HCT116 (cell line): ENCODE measurements around the gene TRPM3. TPM values are rescaled to one million over a fixed set of nuclear protein-coding genes. Genes with fewer than 3 reads are reported as not detected.

Experiments used
- ATAC-seq: fragments of 200-7000 bp; cut with Tn5 transposase; 2 replicates; pipeline ENCODE4 v1.9.1; 2020; ENCODE audit warnings: mild to moderate bottlenecking, moderate library complexity
- BruUV-seq: library from RNA; stranded (reverse); fragments of 400-500 nt; replicated peaks from 2 replicates; lab custom pipeline; 2021; lab: Mats Ljungman, UMichigan
- CTCF ChIA-PET: fragments of 300-600 bp; sonication (Branson Sonifier 250); formaldehyde crosslinking; loops from one replicate; lab custom pipeline; 2021; ENCODE audit warnings: antibody characterized with exemption; lab: Charles Lee
- POLR2A ChIA-PET: fragments of 300-600, 350-600 bp; sonication (Branson Sonifier 250); formaldehyde crosslinking; loops from one replicate; lab custom pipeline; 2021; ENCODE audit warnings: antibody characterized with exemption; lab: Charles Lee
- RAD21 ChIA-PET, 2 experiments: fragments of 300-600 bp; sonication (Branson Sonifier 250); formaldehyde crosslinking; loops; one replicate each; lab custom pipeline; 2023; ENCODE audit warnings: low total read pairs in 2 of 2; ENCODE audit not compliant: uncharacterized antibody in 2 of 2, unreplicated experiment in 2 of 2, low non-redundant PET in 1 of 2; lab: Charles Lee
- DNase-seq: peaks from one replicate; pipeline ENCODE4 v3.0.0-alpha.2; 2010; ENCODE audit warnings: low read depth, low spot score
- H2AFZ ChIP-seq: fragments of 200-600 bp; shearing (Covaris generic), sonication (generic); 2 replicates; pipeline ENCODE4 v1.6.1; 2017; ENCODE audit warnings: low read depth, mixed run types, mixed read lengths, antibody characterized with exemption, low read length; ENCODE audit not compliant: poor library complexity, severe bottlenecking
- H3K27ac ChIP-seq: 2 replicates; pipeline ENCODE4 v1.5.1; 2012; ENCODE audit warnings: low read depth, low read length
- H3K27me3 ChIP-seq: fragments of 200-600 bp; sonication (generic); 2 replicates; pipeline ENCODE4 v1.6.1; 2016; ENCODE audit warnings: mixed run types, low read length, mixed read lengths; ENCODE audit not compliant: insufficient read depth
- H3K36me3 ChIP-seq, 2 experiments: fragments of 200-500 bp in 1 of 2; fragments of 200-600 bp in 1 of 2; sonication (Bioruptor generic) in 1 of 2; sonication (generic) in 1 of 2; 2 replicates each; pipeline versions ENCODE4 v1.5.1 to v1.6.1; 2014 to 2016; ENCODE audit warnings: low read length in 2 of 2, inconsistent platforms in 1 of 2, mixed read lengths in 1 of 2, mixed run types in 1 of 2; ENCODE audit not compliant: insufficient read depth in 2 of 2, control insufficient read depth in 1 of 2
- H3K4me1 ChIP-seq, 2 experiments: fragments of 200-600 bp in 1 of 2; sonication (generic) in 1 of 2; 2 replicates each; pipeline versions ENCODE4 v1.5.1 to v1.6.1; 2012 to 2017; ENCODE audit warnings: low read length in 2 of 2, inconsistent platforms in 1 of 2, mild to moderate bottlenecking in 1 of 2, mixed read lengths in 1 of 2, mixed run types in 1 of 2, moderate library complexity in 1 of 2; ENCODE audit not compliant: insufficient read depth in 2 of 2, control insufficient read depth in 1 of 2
- H3K4me2 ChIP-seq: fragments of 200-600 bp; sonication (generic); 2 replicates; pipeline ENCODE4 v1.6.1; 2017; ENCODE audit warnings: mixed run types, low read length, mixed read lengths
- H3K4me3 ChIP-seq, 2 experiments: fragments of 200-600 bp in 1 of 2; sonication (generic) in 1 of 2; replicated peaks in 1 of 2; 2 replicates each; pipeline ENCODE4 v1.5.1; 2011 to 2016; ENCODE audit warnings: low read length in 2 of 2, control low read depth in 1 of 2, low read depth in 1 of 2, mild to moderate bottlenecking in 1 of 2, mixed read lengths in 1 of 2, mixed run types in 1 of 2
- H3K79me2 ChIP-seq: fragments of 200-600 bp; sonication (generic); 2 replicates; pipeline ENCODE4 v1.6.1; 2017; ENCODE audit warnings: mild to moderate bottlenecking, mixed run types, low read length, moderate library complexity, mixed read lengths; ENCODE audit not compliant: insufficient read depth
- H3K9ac ChIP-seq: fragments of 200-600 bp; sonication (generic); 2 replicates; pipeline ENCODE4 v1.6.1; 2016; ENCODE audit warnings: low read length, mixed read lengths
- H3K9me2 ChIP-seq: fragments of 200-600 bp; sonication (generic), shearing (Covaris generic); 2 replicates; pipeline ENCODE4 v1.6.1; 2017; ENCODE audit warnings: mixed run types, mild to moderate bottlenecking, moderate library complexity; ENCODE audit not compliant: insufficient read depth
- H3K9me3 ChIP-seq, 2 experiments: fragments of 200-500 bp in 1 of 2; fragments of 200-600 bp in 1 of 2; sonication (Bioruptor generic) in 1 of 2; sonication (generic) in 1 of 2; 2 replicates each; pipeline ENCODE4 v1.6.1; 2014 to 2017; ENCODE audit warnings: low read length in 2 of 2, mixed read lengths in 2 of 2, inconsistent platforms in 1 of 2, low read depth in 1 of 2, mild to moderate bottlenecking in 1 of 2, mixed run types in 1 of 2, moderate library complexity in 1 of 2; ENCODE audit not compliant: control insufficient read depth in 1 of 2, insufficient read depth in 1 of 2
- H4K20me1 ChIP-seq: fragments of 200-600 bp; sonication (generic), shearing (Covaris generic); 2 replicates; pipeline ENCODE4 v1.6.1; 2017; ENCODE audit warnings: mixed run types, mild to moderate bottlenecking, moderate library complexity; ENCODE audit not compliant: insufficient read depth
- CBX3 ChIP-seq: IDR thresholded peaks from 2 replicates; pipeline ENCODE4 v1.6.1; 2012; ENCODE audit warnings: low read depth
- EGR1 ChIP-seq: IDR thresholded peaks from 2 replicates; pipeline ENCODE4 v1.6.1; 2012; ENCODE audit warnings: low read depth
- EZH2 ChIP-seq: fragments of 200-600 bp; sonication (generic); IDR thresholded peaks from 2 replicates; pipeline ENCODE4 v1.6.1; 2017; ENCODE audit warnings: antibody characterized with exemption, mixed run types
- EZH2phosphoT487 ChIP-seq: fragments of 200-600 bp; IDR thresholded peaks from 2 replicates; pipeline ENCODE4 v1.6.1; 2018; ENCODE audit warnings: antibody characterized with exemption, borderline replicate concordance
- FOSL1 ChIP-seq: IDR thresholded peaks from 2 replicates; pipeline ENCODE4 v1.6.1; 2012; ENCODE audit warnings: low read depth
- JUND ChIP-seq: IDR thresholded peaks from 2 replicates; pipeline ENCODE4 v1.6.1; 2012
- POLR2A ChIP-seq: IDR thresholded peaks from 2 replicates; pipeline ENCODE4 v1.7.0; 2011; ENCODE audit warnings: borderline replicate concordance; ENCODE audit not compliant: insufficient read depth, insufficient read length; ENCODE audit errors: extremely low read depth
- POLR2AphosphoS5 ChIP-seq: IDR thresholded peaks from 2 replicates; pipeline ENCODE4 v1.6.1; 2011; ENCODE audit warnings: mild to moderate bottlenecking, low read depth, low read length, moderate library complexity
- RAD21 ChIP-seq: IDR thresholded peaks from 2 replicates; pipeline ENCODE4 v1.6.1; 2012; ENCODE audit warnings: low read depth, mild to moderate bottlenecking
- SIN3A ChIP-seq: IDR thresholded peaks from 2 replicates; pipeline ENCODE4 v1.6.1; 2012; ENCODE audit warnings: low read depth
- SP1 ChIP-seq: IDR thresholded peaks from 2 replicates; pipeline ENCODE4 v1.6.1; 2012; ENCODE audit warnings: low read depth
- SRF ChIP-seq: IDR thresholded peaks from 2 replicates; pipeline ENCODE4 v1.6.1; 2012; ENCODE audit warnings: low read depth
- YY1 ChIP-seq: IDR thresholded peaks from 2 replicates; pipeline ENCODE4 v1.6.1; 2011; ENCODE audit warnings: low read length, low read depth, moderate library complexity, mild to moderate bottlenecking; ENCODE audit not compliant: insufficient replicate concordance; ENCODE audit errors: extremely low read depth
- ZFX ChIP-seq: fragments of 450-650 bp; IDR thresholded peaks from 2 replicates; pipeline ENCODE4 v1.6.1; 2017
- ZNF274 ChIP-seq: fragments of 200-500 bp; sonication (Bioruptor generic); IDR thresholded peaks from 2 replicates; pipeline ENCODE4 v1.6.1; 2014; ENCODE audit warnings: mild to moderate bottlenecking, low read depth, low read length, inconsistent platforms
- intact Hi-C: fragments of 100-400 bp; cut with micrococcal nuclease; formaldehyde crosslinking; loops from 2 replicates; pipeline ENCODE4 v1.10.0; 2022
- total RNA-seq: library from RNA; stranded (reverse); gene quantifications from one replicate; pipeline ENCODE4 v1.2.1, GENCODE V29; 2021; ENCODE audit not compliant: unreplicated experiment
- TF ChIP-seq, protein P1 (sequence below), 3 experiments: fragments of 200-600 bp in 1 of 3; sonication (generic) in 1 of 3; IDR thresholded peaks in 2 of 3; conservative IDR thresholded peaks in 1 of 3; 2 replicates each; pipeline ENCODE4 v1.5.1; 2012 to 2017; ENCODE audit warnings: low read depth in 2 of 3, low read length in 2 of 3, antibody characterized with exemption in 1 of 3, borderline replicate concordance in 1 of 3, control low read depth in 1 of 3, mild to moderate bottlenecking in 1 of 3, mixed read lengths in 1 of 3, mixed run types in 1 of 3, moderate library complexity in 1 of 3; ENCODE audit not compliant: insufficient read depth in 1 of 3
- TF ChIP-seq, protein P2 (sequence below): IDR thresholded peaks from 2 replicates; pipeline ENCODE4 v1.6.1; 2012

The TRPM3 gene
- total RNA-seq, 1 experiment from 2014 or later: not detected

DNA sequence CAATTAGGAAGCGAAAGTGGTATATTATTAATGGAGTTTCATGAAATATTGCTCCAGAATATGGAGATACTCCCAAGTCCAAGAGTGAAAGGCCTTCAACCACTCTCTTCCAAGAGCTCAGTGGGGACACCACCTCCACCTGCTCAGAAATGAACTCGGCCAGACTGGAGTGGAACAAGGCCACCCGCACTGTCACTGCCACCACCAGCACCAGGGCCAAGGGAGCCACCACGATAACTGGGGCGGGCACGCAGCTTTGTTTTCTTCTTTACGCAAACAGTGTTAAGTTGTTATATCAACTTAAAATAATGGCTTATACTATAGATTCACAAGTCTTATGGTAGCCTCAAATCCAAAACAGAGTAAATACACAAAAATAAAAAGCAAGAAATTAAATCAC, 204.1 kb downstream of the TRPM3 start:
- no peak overlapping the region for H3K9ac ChIP-seq
- H3K9me2 ChIP-seq: no peaks in the 10 kb centered on the region
- no peaks in the 10 kb centered on the region for H4K20me1 ChIP-seq
- H3K36me3 ChIP-seq: no peaks in the 10 kb centered on the region
- ChIA-PET RAD21 (no interaction called here), POLR2A (no interaction called here), CTCF (no interaction called here)
- H3K4me1 ChIP-seq: no peaks in the 10 kb centered on the region
- no peak for DNase-seq
- H2AFZ ChIP-seq: no peak overlapping the region
- peaks cover 17% of the 10 kb centered on the region for H3K27me3 ChIP-seq
- H3K4me3 ChIP-seq: no peak overlapping the region
- ATAC-seq: no peak
- TF ChIP-seq CBX3: no peak
- TF ChIP-seq JUND: no peak
- no peak for TF ChIP-seq FOSL1
- no peak for TF ChIP-seq ZFX
- TF ChIP-seq, protein P1, sequence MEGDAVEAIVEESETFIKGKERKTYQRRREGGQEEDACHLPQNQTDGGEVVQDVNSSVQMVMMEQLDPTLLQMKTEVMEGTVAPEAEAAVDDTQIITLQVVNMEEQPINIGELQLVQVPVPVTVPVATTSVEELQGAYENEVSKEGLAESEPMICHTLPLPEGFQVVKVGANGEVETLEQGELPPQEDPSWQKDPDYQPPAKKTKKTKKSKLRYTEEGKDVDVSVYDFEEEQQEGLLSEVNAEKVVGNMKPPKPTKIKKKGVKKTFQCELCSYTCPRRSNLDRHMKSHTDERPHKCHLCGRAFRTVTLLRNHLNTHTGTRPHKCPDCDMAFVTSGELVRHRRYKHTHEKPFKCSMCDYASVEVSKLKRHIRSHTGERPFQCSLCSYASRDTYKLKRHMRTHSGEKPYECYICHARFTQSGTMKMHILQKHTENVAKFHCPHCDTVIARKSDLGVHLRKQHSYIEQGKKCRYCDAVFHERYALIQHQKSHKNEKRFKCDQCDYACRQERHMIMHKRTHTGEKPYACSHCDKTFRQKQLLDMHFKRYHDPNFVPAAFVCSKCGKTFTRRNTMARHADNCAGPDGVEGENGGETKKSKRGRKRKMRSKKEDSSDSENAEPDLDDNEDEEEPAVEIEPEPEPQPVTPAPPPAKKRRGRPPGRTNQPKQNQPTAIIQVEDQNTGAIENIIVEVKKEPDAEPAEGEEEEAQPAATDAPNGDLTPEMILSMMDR (IDR thresholded peaks at IDR 0.05 in 2 of 3, conservative IDR thresholded peaks at IDR 0.05 in 1 of 3; ENCODE audit: borderline replicate concordance in 1 of 3, insufficient read depth in 1 of 3, low read depth in 2 of 3, low read length in 2 of 3): no peak
- no peak overlapping the region for H3K27ac ChIP-seq
- H3K79me2 ChIP-seq: no peaks in the 10 kb centered on the region
- no peak overlapping the region for H3K4me2 ChIP-seq
- BruUV-seq: no TSS peak
- intact Hi-C loops: no loop called here
- no peaks in the 10 kb centered on the region for H3K9me3 ChIP-seq

DNA sequence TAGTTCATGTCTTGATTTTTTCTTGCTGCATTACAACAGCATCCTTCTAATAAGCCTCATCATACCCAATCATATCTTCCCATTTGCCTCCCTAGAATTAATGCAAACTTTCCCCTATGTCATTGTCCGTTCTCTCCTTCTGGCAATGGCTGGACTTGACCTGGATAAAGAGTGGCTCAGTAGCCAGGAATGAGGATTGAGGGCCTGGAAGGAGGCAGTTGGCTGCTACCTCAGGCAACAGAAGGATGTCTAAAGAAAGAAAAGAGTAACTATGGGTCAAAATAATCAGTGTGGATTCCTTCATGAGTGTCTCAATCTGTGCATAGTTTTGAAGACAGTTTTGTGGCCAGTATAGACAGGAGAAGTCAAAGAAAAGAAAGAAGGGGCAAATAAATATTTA, 209.6 kb downstream of the TRPM3 start:
- intact Hi-C loops: no loop called here
- ChIA-PET POLR2A (no interaction called here), RAD21 (no interaction called here), CTCF (no interaction called here)
- Histone ChIP-seq H3K9ac (no peak overlapping the region), H3K4me1 (no peaks in the 10 kb centered on the region), H3K4me2 (no peak overlapping the region), H2AFZ (no peak overlapping the region), H3K36me3 (no peaks in the 10 kb centered on the region), H3K27me3 (peaks cover 25% of the 10 kb centered on the region), H3K4me3 (no peak overlapping the region), H3K79me2 (no peaks in the 10 kb centered on the region), H3K9me3 (no peaks in the 10 kb centered on the region), H4K20me1 (no peaks in the 10 kb centered on the region), H3K9me2 (no peaks in the 10 kb centered on the region), H3K27ac (no peak overlapping the region)
- DNase-seq: no peak
- ATAC-seq: no peak
- no TSS peak for BruUV-seq
- no peak for TF ChIP-seq YY1
- no peak for TF ChIP-seq POLR2A
- no peak for TF ChIP-seq ZNF274
- TF ChIP-seq RAD21: no peak
- TF ChIP-seq EZH2: no peak
- no peak for TF ChIP-seq POLR2AphosphoS5
- TF ChIP-seq SRF: no peak
- TF ChIP-seq EZH2phosphoT487: no peak
- TF ChIP-seq SP1: no peak
- TF ChIP-seq, protein P2, sequence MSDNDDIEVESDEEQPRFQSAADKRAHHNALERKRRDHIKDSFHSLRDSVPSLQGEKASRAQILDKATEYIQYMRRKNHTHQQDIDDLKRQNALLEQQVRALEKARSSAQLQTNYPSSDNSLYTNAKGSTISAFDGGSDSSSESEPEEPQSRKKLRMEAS: no peak
- TF ChIP-seq, protein P1 (IDR thresholded peaks at IDR 0.05 in 2 of 3, conservative IDR thresholded peaks at IDR 0.05 in 1 of 3; ENCODE audit: borderline replicate concordance in 1 of 3, insufficient read depth in 1 of 3, low read depth in 2 of 3, low read length in 2 of 3): no peak
- no peak for TF ChIP-seq SIN3A
- TF ChIP-seq EGR1: no peak
